ENCODE results near the gene HOMER2.
"Not testable (repeated sequence)": the region's sequence is repeated elsewhere in the genome, so short reads cannot be mapped to it uniquely, and the experiment has no call there.

The HOMER2 gene

DNA sequence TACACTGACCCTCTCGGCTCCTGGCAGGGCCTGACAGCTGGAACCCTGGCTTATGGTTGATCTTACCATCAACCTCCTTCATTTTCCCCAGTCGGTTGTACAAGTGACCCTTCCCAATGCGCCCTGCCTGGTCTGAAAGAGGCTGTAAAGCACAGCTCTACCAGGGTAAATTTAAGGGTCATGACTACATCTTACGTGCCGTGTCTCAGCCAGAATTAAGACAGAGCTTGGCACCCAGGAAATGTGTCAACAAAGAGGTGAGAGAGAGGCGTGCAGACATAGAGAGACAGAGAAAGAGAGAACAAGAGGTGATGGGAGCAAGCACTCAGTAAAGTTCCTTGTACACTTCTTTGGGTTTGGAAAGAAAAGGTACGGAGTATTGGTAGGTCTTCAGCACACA is 28.8 kb downstream of the HOMER2 start:
- DNase-seq: no peak

DNA sequence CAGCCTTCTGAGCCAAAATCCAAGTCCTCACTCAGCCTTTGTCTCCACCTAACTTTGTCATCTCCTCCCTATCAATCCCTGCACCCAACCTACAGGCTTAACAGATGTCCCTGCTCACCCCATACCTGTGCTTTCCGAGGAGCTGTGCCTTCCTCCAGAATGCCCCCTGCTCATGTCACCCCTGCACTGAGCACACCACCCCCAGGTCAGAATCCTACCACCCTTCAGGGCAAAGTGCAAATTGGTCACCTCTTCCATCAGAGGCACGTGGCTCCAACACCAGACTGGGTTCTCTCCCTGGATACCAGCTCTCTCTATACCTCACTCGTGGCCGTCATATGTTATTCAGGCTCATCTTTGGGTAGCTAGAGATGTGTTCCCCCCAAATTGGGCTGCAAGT is 29.8 kb downstream of the HOMER2 start:
- DNase-seq: no peak

DNA sequence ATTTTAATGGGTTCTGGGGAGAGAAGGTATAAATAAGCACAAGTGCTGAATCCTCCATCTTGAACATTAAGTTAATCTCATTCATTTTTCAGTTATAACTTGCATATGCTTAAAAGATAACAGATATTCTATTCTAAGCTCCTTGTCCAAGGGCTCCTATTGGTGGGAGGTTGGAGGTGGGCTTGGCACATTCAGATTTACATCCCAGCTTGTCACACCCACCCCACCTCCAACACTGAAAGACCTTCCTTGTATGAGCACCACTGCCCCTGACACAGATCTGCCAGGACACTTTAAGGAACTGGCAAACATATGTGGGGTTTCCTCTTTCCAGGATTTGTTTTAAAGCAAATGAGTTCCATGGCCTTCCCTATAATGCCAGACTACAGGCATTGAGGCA is 30.6 kb downstream of the HOMER2 start:
- DNase-seq: no peak

DNA sequence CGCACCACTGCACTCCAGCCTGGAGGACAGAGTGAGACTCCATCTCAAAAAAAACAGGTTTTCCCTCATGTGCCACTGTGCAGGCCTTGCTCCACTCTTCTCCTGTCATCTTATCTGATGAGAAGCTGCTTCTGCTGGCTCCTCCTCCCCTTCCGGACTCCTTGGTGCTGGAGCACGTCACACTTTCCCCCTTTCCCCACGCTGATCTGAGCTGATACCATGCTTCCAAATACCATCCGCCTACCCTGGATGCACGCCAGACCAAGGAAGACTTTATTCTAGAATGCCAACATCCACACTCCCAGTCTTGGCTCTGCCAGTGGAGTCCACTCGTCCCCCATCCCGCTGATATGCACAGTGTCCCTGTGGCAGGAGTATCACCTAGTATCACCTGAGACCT is 31.3 kb downstream of the HOMER2 start:
- no peak for DNase-seq

DNA sequence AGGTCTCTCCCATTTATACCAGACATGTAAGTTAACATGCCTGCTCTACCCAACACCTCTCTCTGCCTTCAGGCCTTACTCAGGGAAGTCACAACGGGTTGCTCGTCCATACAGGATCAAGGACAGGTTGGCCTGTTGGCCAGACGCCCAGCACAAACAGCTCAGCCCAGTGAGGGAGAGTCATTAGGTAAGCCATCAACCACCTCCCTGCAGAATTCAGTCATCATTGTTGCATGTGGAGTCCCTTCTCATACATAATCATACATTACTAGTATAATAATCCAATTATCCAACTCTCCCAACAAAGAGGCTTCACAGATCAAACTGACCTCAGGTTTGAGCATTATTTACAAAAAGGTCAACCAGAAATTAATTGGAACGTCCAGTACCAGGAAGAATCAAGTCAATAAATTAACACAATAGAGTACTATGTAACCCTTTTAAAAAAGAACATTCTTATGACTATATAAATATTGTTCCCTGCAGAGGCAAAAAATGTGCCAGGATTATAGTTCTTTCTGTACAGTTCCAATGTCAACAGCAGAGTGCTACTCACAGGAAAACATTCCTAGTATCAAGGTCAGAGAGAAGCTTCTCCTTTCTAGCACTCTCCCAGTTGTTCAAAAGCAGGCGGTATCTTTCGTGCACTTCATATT is 33.2 kb downstream of the HOMER2 start:
- peak; percentile 96 for DNase-seq

DNA sequence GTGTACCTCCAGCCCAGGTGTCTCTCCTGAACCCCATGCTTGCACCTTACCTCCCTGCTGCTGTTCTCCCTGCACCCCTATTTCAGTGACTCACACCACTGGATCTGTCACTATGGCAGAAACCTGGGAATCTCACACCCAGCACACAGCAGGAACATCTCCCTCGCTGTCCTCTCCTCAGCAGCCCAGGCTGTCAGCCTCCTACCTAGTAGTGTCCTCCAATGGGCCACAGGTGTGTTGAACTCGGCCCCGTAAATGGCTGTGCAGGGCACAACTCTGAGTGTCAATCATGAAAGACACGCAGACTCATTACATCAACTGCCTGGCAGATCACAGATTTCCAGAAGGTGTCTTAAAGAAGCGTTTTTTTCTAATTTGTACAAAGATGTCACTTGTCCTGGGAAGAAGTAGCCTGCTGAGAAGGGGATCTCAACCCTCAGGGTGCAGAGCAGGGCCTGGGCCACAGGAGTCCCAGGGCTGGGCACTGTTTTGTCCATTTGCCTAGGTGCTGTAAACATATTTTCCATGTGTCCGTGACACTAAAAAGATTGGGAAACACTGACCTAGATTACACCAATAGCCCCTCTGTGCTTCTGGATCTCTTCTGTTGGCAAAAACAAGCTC is 33.8 kb downstream of the HOMER2 start:
- no peak for DNase-seq

DNA sequence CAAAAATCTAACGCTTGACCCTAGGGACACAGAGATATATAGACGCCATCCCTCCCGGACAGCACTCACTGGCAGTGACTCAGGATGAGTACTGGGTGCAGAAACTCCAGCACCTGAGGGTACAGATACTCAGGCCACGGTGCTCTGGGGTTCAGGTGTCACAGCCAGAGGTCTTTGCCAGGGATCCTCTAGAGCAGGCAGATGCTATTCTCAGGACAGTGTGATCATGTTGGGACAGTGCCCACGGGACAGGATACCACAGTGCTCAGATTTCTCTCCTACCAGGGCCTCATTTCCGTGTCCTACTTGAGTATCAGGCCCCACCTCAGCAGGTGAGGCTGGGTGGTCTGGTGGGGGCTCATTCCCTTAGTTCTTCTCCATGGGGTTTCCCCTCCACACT is 34.4 kb downstream of the HOMER2 start:
- DNase-seq: no peak

DNA sequence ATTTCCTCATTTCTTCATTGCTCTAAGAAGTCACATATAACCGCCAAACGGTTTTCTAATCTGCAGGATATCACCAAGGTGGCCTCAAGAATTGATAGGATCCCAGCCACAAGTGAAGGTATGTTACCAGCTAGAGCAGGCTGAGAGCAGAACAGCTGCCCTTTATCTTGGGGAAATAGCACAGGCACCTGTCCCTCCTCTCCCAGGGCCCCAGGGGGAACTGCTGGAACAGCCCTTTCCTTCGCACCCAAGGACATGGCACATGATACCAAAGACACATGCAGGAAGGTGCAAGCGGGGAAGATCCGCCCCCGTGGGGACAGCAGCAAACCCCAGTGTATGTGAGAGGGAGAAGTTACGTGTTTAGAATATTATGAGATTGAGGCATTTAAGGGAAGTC is 35.3 kb downstream of the HOMER2 start:
- DNase-seq: no peak

DNA sequence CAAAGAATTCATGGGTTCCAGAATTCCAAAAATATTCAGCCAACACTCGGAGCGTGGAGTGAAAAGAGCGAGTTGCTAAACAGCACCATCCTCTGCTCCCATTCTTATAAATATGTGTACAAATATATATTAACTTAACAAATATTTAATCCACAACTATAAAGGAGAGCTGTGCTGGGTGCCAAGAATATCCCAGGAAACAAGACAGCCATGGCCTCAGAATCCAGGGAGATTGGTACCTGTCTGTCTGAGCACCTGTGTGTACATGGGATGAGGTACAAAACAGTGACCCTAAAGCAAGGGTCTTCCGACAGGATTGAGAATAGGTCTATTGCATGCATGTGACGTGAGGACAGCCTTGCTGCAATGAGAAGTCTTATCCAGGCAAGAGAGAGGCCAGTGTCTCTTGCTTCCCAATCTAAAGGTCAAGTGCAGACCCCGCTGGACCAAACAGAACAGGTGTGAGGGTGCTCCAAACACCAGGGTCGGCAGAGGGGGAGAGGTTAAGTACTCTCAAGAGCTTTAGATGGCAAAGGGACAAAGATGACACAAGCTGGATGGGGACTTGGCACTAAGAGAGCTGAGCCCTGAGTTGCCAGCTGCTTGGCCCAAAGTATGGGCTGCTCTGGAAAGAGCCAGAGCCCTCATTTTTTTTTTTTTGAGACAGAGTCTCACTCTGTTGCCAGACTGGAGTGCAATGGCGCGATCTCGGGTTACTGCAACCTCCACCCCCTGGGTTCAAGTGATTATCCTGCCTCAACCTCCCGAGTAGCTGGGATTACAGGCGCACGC is 36.2 kb downstream of the HOMER2 start:
- DNase-seq: no peak

DNA sequence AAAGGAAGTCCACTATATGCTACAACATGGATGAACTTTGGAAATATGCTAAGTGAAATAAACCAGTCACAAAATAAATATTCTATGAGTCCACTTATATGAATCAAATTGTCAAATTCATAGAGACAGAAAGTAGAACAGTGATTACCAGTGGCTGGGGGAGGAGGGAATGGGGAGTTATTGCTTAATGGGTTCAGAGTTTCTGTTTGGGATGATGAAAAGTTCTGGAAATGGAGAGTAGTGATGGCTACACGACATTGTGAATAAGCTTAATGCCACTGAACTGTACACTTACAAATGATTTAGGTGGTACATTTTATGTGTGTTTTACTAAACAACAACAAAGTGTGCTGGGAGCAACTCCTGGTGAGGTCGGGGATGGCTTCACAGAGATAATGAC is 38.1 kb downstream of the HOMER2 start:
- no peak for DNase-seq

DNA sequence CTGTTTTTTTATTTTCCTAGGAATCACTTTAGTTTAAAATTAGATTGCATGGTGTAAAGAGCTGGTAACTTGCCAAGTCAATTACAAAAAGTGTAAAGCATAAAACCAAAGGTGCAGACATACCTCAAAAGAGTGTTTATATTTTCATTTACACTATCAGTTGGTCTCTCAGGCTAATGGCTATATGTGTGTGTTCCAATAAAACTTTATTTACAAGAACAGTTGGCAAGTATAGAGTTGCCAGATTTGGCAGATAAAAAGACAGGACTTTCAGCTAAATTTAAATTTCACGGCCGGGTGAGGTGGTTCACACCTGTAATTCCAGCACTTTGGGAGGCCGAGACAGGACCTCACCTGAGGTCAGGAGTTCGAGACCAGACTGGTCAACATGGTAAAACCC is 41.1 kb downstream of the HOMER2 start:
- DNase-seq: no peak

DNA sequence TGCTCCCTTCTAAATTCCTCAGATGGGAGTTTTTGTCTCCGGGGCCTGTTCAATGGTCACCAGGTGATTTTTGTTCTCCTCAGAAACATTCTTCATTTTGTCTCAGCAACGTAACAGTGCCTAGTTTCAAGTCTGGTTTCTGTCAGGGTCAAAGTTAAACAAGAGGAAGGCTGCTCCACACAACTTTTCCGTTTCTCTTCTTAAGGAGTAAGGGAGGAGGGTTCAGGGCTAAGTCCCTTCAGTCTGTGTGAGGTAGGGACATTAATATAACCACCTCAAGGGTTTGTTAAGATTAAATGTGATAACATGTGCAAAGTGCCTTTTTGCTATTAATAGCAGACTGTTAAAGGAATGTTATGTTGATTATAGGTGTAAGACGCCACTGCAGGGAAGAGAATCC is 41.8 kb downstream of the HOMER2 start:
- no peak for DNase-seq

DNA sequence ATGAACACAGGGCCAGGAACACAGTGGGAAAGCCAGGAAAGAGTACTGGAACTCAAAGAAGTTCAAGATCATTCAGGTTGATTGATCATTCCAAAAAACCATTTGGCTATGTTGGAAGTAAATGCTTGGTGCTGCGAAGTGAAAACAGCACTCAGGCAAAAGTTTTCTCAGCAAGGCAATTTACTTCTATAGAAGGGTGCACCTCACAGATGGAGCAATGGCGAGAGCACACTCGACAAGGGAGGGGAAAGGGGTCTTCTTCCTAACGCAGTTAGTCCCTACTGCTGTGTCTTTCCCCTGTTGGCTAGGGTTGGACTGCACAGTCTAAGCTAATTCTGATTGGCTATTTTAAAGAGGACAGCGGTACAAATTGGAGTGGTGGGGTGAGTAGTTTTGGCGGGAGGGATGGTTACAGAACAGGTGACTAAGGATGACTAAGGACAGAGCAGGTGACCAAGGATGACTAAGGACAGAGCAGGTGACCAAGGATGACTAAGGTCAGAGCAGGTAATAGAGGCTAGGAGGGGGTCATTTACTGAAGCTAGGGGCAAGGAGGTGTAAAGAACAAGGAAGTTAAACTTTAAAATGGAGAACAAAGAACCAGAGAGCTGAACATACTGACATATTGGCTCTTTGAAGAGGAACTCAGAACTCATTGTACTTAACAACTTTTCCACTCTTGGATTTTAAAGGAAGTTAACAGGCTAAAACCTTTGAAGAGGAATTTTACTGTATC is 43.3 kb downstream of the HOMER2 start:
- no peak for DNase-seq

DNA sequence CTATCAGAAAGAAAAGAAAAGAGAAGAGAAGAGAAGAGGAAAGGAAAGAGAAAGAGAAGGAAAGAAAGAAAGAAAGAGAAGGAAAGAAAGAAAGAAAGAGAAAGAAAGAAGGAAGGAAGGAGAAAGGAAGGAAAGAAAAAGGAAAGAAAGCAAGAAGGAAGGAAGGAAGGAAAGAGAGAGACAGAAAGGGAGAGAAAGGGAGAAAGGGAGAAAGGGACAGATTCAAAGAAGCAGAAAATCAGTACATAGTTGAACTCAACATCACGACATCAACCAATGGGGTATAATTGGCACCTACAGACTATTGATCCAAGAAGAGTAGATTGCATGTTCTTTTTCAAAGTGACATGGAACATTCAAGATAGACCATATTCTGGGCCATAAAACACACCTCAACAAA is 45.2 kb downstream of the HOMER2 start:
- DNase-seq: no peak

DNA sequence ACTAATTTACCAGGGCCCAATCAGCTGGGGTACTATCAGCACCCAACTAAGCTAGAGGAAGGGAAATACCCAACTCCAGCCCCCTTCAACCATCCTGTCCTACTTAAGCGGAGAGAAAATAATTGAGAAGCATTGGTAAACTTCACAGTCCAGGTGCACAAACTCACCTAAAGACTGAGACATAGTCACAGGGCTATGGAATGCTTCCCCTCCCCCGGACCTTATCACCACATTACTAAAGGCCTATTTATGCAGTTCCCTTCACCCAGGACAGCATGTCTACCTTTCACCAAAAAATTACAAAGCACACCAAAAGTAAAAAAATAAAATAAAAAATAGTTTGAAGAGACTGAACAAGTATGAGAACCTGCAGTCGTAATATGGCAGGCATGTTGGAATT is 47.9 kb downstream of the HOMER2 start:
- no peak for DNase-seq

DNA sequence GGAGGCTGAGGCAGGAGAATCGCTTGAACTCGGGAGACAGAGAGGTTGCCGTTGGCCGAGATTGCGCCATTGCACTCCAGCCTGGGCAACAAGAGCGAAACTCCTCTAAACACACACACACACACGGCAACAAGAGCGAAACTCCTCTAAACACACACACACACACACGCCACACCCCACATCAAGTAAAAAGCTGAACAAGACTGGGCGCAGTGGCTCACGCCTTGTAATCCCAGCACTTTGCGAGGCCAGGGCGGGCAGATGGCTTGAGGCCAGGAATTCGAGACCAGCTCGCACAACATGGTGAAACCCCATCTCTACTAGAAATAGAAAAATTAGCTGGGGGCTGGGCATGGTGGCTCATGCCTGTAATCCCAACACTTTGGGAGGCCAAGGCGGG is 49.0 kb downstream of the HOMER2 start:
- no peak for DNase-seq

DNA sequence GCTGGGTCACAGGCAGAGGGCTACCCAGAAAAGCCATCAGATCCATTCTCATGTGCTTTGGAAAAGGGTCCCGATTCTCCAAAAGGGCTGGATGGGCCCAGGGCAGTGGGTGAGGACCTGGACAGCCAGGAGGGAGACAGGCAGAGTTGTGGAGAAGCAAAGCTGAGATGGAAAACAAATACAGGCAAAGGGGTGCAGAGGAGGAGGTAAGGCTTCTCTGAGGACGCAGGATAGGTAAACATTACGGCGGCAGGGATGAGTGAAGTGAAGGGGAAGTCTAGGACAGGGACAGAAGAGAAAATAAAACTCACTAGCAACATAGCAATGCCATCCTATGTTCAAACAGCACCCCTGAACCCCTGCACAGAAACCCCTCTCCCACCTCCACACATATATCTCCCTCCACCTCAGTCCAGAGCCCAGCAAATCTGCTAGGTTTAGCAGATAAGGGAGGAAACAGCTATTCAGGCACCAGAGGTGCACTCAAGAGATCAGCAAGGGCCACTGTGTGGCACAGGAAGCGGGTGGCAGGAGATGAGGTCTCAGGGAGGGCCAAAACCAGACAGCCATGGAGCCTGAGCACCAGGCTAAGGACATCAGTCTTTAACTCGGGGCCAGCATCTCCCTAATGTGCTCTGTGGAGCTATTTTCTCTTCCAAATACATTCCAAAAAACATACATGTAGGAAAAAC is 51.3 kb downstream of the HOMER2 start:
- peak; percentile 52 for DNase-seq

DNA sequence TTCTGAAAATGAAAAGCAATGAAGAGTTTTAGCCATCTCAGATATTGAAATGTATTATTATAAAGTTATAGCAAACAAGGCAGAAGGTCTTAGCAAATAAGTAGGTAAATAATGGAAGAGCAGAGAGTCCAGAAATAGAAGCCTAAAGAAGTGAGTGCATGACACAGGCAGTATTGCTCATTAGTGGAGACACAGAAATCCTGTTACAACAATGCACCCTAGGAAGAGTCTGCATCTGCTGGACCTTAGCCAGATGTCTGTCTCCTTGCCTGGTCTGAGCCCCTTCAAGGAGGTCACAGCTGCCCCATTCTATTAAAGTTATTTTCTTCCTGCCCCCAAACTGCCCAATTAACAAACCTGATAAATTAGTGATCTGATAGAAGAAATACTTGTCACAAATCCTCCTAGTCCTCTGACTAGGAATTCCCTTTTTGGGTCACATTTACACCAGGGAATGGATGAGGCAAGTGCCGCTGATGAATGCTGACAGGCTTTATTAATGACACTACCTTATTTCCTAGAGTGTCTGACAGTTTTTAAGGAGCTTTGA is 51.9 kb downstream of the HOMER2 start:
- peak; percentile 70 for DNase-seq

DNA sequence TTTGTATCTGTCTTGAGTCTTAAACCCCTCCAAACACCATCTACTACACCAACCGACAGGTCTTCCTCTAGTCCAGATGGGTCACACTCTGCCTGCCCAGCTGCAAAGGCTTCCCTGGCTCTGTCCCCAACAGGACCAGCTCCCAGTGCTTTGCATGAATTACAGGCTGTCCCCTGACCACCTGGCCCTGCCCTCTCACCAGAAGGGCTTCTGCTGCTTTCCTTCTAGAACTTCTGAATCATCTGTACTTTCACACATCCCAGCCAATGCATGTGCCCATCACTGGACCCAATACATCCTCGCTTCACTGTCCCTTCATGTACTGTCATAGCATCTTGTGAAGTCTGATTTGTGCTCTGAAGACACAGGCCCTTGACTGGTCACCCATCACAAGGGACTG is 53.6 kb downstream of the HOMER2 start:
- peak; percentile 15 for DNase-seq

DNA sequence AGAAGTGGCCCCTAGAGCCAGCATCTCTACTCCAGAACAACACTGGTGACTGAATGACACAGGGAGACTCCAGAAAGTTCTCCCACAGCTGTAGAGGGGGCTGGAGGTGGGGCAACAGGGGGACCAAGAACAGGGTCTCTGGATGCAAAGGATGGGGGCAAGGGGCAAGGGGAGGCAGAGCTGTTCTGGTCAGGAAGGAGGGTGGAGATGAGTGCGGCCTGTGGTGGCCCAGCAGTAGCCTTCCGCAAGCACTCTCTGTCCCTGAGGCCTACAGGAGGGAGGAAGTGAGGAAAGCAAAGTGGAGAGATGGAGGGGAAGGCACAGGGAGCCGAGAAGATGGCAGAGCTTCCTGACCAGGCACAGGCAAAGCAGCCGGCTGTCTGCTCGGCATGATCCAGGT is 56.5 kb downstream of the HOMER2 start:
- no peak for DNase-seq

DNA sequence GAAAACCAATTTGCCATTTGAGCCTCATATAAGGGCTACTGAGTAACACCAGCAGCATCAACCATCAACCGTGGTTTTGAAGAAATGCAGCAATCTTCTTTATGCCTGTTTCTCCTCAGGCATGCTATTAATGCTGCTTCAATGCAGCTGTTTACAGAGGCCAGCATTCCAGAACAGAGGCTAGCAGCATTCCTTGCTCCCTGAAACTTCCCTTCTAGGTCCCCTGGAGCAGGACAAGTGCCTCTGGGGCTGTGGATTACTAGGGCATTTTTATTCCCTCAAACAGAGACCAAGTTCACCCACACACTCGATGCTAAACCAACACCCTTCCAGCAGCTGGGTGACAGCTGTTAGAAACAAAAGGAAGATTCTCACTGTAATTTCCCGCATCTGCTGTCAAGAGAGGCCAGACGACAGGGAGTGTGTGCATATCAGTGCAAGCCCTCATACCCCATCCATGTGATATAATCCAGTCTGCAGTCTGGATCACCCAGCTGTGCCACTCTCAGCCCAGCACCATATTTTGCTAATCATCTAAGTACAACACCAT is 57.5 kb downstream of the HOMER2 start:
- DNase-seq: peak; percentile 53

DNA sequence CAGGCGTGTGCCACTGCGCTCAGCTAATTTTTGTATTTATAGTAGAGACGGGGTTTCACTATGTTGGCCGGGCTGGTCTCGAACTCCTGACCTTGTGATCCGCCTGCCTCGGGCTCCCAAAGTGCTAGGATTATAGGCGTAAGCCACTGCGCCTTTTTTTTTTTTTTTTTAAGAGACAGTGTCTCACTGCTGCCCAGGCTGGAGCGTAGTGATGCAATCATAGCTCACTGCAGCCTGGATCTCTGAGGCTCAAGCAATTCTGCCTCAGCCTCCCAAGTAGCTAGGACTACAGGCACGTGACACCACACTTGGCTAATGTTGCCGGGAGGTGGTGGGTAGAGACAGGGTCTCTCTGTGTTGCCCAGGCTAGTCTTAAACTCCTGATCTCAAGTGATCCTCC is 59.0 kb downstream of the HOMER2 start:
- not testable (repeated sequence) for DNase-seq
